CD4-positive, alpha-beta T cell treated with Interleukin-6 for 4 hours (primary cell): ENCODE measurements around the gene APOA1.
"Not testable (repeated sequence)": the region's sequence is repeated elsewhere in the genome, so short reads cannot be mapped to it uniquely, and the experiment has no call there.

Source experiments
- DNase-seq: peaks from one replicate; pipeline ENCODE4 v3.0.0-alpha.2; 2020; ENCODE audit warnings: mixed read lengths

APOA1 gene

GRCh38 chr11:116857316-116857715, 19.9 kb upstream of the APOA1 start:
- no peak for DNase-seq

GRCh38 chr11:116856423-116856822, 19.0 kb upstream of the APOA1 start:
- no peak for DNase-seq

- DNase-seq = peak; percentile 40
Observed at GRCh38 chr11:116855413-116855812, 18.0 kb upstream of the APOA1 start.

GRCh38 chr11:116853461-116854073, 16.1 kb upstream of the APOA1 start:
- peak; percentile 75 for DNase-seq

GRCh38 chr11:116852261-116853031, 15.0 kb upstream of the APOA1 start:
- no peak for DNase-seq

- DNase-seq = peak; percentile 68
Observed at GRCh38 chr11:116851626-116852025, 14.2 kb upstream of the APOA1 start.

GRCh38 chr11:116849486-116849885, 12.1 kb upstream of the APOA1 start:
- no peak for DNase-seq

- no peak for DNase-seq
Observed at GRCh38 chr11:116849060-116849459, 11.6 kb upstream of the APOA1 start.

GRCh38 chr11:116847612-116848011, 10.2 kb upstream of the APOA1 start:
- DNase-seq = no peak

- no peak for DNase-seq
Observed at GRCh38 chr11:116844722-116845121, 7.3 kb upstream of the APOA1 start.

GRCh38 chr11:116843661-116844060, 6.2 kb upstream of the APOA1 start:
- DNase-seq = no peak

GRCh38 chr11:116842909-116843308, 5.5 kb upstream of the APOA1 start:
- DNase-seq = no peak

- no peak for DNase-seq
Observed at GRCh38 chr11:116842117-116842516, 4.7 kb upstream of the APOA1 start.

GRCh38 chr11:116840746-116841296, 3.4 kb upstream of the APOA1 start:
- no peak for DNase-seq

GRCh38 chr11:116840224-116840745, 2.9 kb upstream of the APOA1 start:
- DNase-seq = peak; percentile 30

- no peak for DNase-seq
Observed at GRCh38 chr11:116838321-116839084, 1.1 kb upstream of the APOA1 start.

GRCh38 chr11:116836632-116836991, 810 bp downstream of the APOA1 start:
- no peak for DNase-seq

GRCh38 chr11:116835791-116836631, 1.4 kb downstream of the APOA1 start:
- peak; percentile 86 for DNase-seq

GRCh38 chr11:116835042-116835772, 2.2 kb downstream of the APOA1 start:
- no peak for DNase-seq

GRCh38 chr11:116834535-116835041, 2.8 kb downstream of the APOA1 start:
- not testable (repeated sequence) for DNase-seq

- no peak for DNase-seq
Observed at GRCh38 chr11:116833816-116834534, 3.4 kb downstream of the APOA1 start.
